ENCODE data around the gene VIPAS39.

GRCh38 chr14:77400216-77400615, 57.2 kb downstream of the VIPAS39 start:
- TF ChIP-seq CTCF (tag by site-specific recombination; IDR thresholded peaks at IDR 0.05), result no peak
- no peak for TF ChIP-seq ZBTB44 (tag by site-specific recombination; IDR thresholded peaks at IDR 0.05)
- TF ChIP-seq YY1 (tag by site-specific recombination; IDR thresholded peaks at IDR 0.05), result no peak
- TF ChIP-seq, protein P1, sequence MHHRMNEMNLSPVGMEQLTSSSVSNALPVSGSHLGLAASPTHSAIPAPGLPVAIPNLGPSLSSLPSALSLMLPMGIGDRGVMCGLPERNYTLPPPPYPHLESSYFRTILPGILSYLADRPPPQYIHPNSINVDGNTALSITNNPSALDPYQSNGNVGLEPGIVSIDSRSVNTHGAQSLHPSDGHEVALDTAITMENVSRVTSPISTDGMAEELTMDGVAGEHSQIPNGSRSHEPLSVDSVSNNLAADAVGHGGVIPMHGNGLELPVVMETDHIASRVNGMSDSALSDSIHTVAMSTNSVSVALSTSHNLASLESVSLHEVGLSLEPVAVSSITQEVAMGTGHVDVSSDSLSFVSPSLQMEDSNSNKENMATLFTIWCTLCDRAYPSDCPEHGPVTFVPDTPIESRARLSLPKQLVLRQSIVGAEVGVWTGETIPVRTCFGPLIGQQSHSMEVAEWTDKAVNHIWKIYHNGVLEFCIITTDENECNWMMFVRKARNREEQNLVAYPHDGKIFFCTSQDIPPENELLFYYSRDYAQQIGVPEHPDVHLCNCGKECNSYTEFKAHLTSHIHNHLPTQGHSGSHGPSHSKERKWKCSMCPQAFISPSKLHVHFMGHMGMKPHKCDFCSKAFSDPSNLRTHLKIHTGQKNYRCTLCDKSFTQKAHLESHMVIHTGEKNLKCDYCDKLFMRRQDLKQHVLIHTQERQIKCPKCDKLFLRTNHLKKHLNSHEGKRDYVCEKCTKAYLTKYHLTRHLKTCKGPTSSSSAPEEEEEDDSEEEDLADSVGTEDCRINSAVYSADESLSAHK (tag by site-specific recombination; IDR thresholded peaks at IDR 0.05), result no peak
- TF ChIP-seq ZNF311 (tag by site-specific recombination; IDR thresholded peaks at IDR 0.05; ENCODE audit: borderline replicate concordance), result no peak
- no peak for TF ChIP-seq ZIC2 (tag by site-specific recombination; IDR thresholded peaks at IDR 0.05)
- TF ChIP-seq ZNF10 (tag by site-specific recombination; IDR thresholded peaks at IDR 0.05), result no peak
- no peak for TF ChIP-seq PRDM10 (tag by site-specific recombination; IDR thresholded peaks at IDR 0.05)
- no peak for TF ChIP-seq ZNF548 (tag by site-specific recombination; IDR thresholded peaks at IDR 0.05)
- TF ChIP-seq ZNF138 (tag by site-specific recombination; IDR thresholded peaks at IDR 0.05; ENCODE audit: borderline replicate concordance), result no peak
- TF ChIP-seq SETDB1 (IDR thresholded peaks at IDR 0.05; ENCODE audit: insufficient read length, low read length), result no peak
- TF ChIP-seq ZNF747 (tag by site-specific recombination; IDR thresholded peaks at IDR 0.05), result no peak
- no peak for TF ChIP-seq ZNF626 (tag by site-specific recombination; IDR thresholded peaks at IDR 0.05)

All from HEK293 (cell line).